ENCODE measurements around the gene B3GALT6. TPM values are rescaled to one million over a fixed set of nuclear protein-coding genes. Genes with fewer than 3 reads are reported as not detected.

The B3GALT6 gene
- total RNA-seq, 1 experiment from 2014 or later = 26.7 TPM

- DNase-seq (ENCODE audit: low read depth) = no peak
- in situ Hi-C loops (cut with HindIII; ENCODE audit: low pct_unique_long_range_greater_than_20kb, low sequenced_read_pairs) = no loop called here
Observed at GRCh38 chr1:1272341-1273208, 40.5 kb downstream of the B3GALT6 start.

- in situ Hi-C loops (cut with HindIII; ENCODE audit: low pct_unique_long_range_greater_than_20kb, low sequenced_read_pairs) = no loop called here
- no peak for DNase-seq (ENCODE audit: low read depth)
Observed at GRCh38 chr1:1273209-1273511, 41.1 kb downstream of the B3GALT6 start.

DNA sequence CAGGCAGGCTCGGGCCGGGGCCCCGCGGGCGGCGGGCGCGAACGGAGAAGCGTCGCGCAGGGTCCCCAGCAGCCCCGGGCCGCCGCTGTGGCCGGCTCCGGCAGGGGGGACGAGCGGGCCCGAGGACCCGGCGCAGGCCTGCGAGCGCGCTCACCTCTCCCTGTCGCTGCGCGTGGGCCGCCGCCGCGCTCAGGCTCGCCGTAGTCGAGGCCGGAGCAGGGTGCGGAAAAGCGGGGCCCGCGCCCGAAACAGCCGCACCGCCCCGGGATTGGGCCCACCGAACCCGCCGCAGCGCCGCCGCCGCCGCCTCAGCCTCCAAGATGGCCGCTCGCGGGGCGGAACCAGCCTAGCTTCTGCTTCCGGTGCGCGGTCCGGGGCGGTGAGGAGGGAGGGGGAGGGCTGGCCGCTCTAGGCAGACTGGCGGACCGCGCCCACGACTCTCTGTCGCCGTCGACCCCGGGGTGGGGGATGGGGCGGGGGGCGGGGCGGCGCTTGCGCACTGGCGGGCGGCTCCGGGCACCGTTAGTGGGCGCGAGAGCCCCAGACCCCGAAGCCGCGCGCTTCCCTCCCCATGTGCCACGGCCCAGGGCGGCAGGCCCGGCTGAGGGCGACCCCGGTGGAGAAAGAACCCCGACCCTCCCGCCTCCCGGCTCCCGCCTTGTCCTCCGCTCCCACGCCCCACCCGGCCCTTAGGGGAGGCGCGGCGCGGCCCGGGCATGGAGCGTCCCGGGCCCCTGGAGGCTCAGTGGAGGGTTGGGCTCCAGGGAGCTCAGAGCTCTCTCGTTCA, 41.7 kb downstream of the B3GALT6 start, which contains the start of gene UBE2J2:
UBE2J2 (minus strand) TSS at position 343 of the 787 bp plus-strand sequence. CDS start 5,862 bp downstream, outside the sequence.
- in situ Hi-C loops (cut with HindIII; ENCODE audit: low pct_unique_long_range_greater_than_20kb, low sequenced_read_pairs) = no loop called here
- peak; percentile 76 for DNase-seq (ENCODE audit: low read depth)

GRCh38 chr1:1274299-1274930, 42.4 kb downstream of the B3GALT6 start:
- in situ Hi-C loops (cut with HindIII; ENCODE audit: low pct_unique_long_range_greater_than_20kb, low sequenced_read_pairs) = no loop called here
- no peak for DNase-seq (ENCODE audit: low read depth)

GRCh38 chr1:1274931-1275431, 42.9 kb downstream of the B3GALT6 start:
- no peak for DNase-seq (ENCODE audit: low read depth)
- in situ Hi-C loops (cut with HindIII; ENCODE audit: low pct_unique_long_range_greater_than_20kb, low sequenced_read_pairs) = no loop called here

- in situ Hi-C loops (cut with HindIII; ENCODE audit: low pct_unique_long_range_greater_than_20kb, low sequenced_read_pairs) = no loop called here
- DNase-seq (ENCODE audit: low read depth) = no peak
Observed at GRCh38 chr1:1275836-1276235, 43.8 kb downstream of the B3GALT6 start.

DNA sequence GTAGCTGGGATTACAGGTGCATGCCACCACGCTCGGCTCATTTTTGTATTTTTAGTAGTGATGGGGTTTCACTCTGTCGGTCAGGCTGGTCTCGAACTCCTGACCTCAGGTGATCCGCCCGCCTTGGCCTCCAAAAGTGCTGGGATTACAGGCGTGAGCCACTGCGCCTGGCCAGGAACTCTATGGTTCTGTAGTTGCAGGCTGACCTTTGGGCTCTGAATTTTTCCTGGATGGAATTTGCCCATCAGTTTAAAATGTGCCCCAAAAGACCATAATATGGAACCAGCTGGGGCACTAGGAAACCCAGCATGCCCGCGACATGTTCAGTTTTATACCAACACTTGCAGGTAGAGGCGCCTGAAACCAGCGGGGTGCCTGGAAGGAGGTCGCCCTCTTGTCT, 46.6 kb downstream of the B3GALT6 start:
- in situ Hi-C loops (cut with HindIII; ENCODE audit: low pct_unique_long_range_greater_than_20kb, low sequenced_read_pairs) = no loop called here
- DNase-seq (ENCODE audit: low read depth) = no peak

DNA sequence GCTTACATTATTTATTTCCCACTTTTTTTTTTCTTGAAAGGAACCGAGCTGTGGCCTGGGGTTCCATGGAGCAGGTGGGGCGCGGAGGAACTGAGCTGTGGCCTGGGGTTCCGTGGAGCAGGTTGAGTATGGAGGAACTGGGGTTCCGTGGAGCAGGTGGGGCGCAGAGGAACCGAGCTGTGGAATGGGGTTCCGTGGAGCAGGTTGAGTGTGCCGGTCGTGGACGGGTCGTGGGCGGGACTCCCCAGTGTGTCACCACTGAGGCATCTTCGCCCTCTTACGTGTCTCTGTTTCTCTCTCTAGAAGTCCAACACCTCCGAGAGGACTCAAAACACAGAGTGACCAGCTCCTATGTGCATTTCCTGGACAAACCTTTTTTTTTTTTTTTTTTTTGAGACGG, 47.0 kb downstream of the B3GALT6 start:
- DNase-seq (ENCODE audit: low read depth) = no peak
- in situ Hi-C loops (cut with HindIII; ENCODE audit: low pct_unique_long_range_greater_than_20kb, low sequenced_read_pairs) = no loop called here

- DNase-seq (ENCODE audit: low read depth) = no peak
- in situ Hi-C loops (cut with HindIII; ENCODE audit: low pct_unique_long_range_greater_than_20kb, low sequenced_read_pairs) = no loop called here
Observed at GRCh38 chr1:1280782-1281481, 48.9 kb downstream of the B3GALT6 start.

DNA sequence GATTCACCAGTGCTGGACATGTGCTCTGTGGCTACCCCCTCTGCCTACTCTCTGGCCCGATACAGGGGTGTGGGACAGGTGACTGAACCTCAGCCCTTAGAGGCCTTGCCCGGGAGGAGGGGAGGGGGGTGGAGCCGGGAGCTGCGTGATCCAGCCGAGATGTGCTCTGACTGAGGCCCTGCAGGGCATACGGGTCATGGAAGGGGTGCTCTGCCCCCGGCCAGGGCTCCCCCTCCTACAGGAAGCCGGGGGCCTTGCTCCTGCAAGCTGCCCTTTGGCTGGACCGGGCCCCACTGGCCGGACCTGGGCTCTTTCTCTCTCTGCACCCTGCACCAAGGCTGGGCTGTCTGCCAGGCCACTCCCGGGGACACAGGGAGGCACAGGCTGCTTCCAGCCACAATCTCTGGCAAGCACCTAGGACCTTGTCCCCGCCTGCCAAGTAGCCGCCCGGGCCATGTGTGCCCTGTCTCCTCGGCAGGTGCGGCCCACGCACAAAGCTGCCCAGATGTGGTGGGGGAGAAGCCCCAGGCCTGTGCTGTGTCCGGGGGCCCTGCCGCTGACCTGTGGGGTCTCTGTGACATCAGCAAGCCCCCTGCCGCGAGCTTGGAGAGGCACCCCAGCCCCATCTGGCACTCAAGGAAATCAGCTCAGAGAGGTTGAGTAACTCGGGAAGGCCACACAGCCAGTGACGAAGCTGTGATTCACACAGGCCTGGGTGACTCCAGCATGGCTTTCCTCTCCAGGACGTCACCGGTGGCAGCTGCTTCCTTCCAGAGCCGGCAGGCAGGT, 49.7 kb downstream of the B3GALT6 start:
- in situ Hi-C loops (cut with HindIII; ENCODE audit: low pct_unique_long_range_greater_than_20kb, low sequenced_read_pairs) = no loop called here
- DNase-seq (ENCODE audit: low read depth) = no peak

- no peak for DNase-seq (ENCODE audit: low read depth)
- in situ Hi-C loops (cut with HindIII; ENCODE audit: low pct_unique_long_range_greater_than_20kb, low sequenced_read_pairs) = no loop called here
Observed at GRCh38 chr1:1282998-1283397, 51.0 kb downstream of the B3GALT6 start.

DNA sequence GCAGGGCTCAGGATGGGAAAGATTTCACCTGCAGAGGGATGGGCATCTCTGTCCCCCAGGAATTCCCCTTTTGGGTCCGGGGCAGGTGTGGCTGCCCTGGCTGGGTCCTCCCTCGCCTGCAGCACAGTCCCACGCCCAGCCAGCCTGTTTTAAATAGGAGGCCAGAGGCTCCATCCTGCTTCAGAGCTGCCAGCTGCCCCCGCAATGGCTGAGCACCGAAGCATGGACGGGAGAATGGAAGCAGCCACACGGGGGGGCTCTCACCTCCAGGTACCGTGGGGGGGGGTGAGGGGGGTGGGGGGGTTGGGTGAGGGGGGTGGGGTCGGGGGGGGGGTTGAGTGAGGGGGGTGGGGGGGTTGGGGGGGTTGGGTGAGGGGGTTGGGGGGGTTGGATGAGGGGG, 51.8 kb downstream of the B3GALT6 start:
- peak; percentile 26 for DNase-seq (ENCODE audit: low read depth)
- in situ Hi-C loops (cut with HindIII; ENCODE audit: low pct_unique_long_range_greater_than_20kb, low sequenced_read_pairs) = no loop called here

Other genes with a start within 250 kb of the B3GALT6 start
- gene HES4, start 232.1 kb upstream of the B3GALT6 start, total RNA-seq (2014; rRNA removed; shearing (Covaris generic); ENCODE audit: low replicate concordance) = 45.3 and 73.0 TPM in 2 replicates
- gene ISG15, start 218.7 kb upstream of the B3GALT6 start, total RNA-seq (2014; rRNA removed; shearing (Covaris generic); ENCODE audit: low replicate concordance) = 129 and 152 TPM in 2 replicates
- gene AGRN, start 212.1 kb upstream of the B3GALT6 start, total RNA-seq (2014; rRNA removed; shearing (Covaris generic); ENCODE audit: low replicate concordance) = 246 and 278 TPM in 2 replicates
- not detected in 2 replicates for gene RNF223, start 157.9 kb upstream of the B3GALT6 start, total RNA-seq (2014; rRNA removed; shearing (Covaris generic); ENCODE audit: low replicate concordance)
- gene C1orf159, start 116.1 kb upstream of the B3GALT6 start, total RNA-seq (2014; rRNA removed; shearing (Covaris generic); ENCODE audit: low replicate concordance) = 19.1 and 26.6 TPM in 2 replicates
- not detected in 2 replicates for gene TTLL10, start 58.4 kb upstream of the B3GALT6 start, total RNA-seq (2014; rRNA removed; shearing (Covaris generic); ENCODE audit: low replicate concordance)
- gene TNFRSF18, start 25.6 kb upstream of the B3GALT6 start, total RNA-seq (2014; rRNA removed; shearing (Covaris generic); ENCODE audit: low replicate concordance) = not detected in 2 replicates
- gene TNFRSF4, start 18.1 kb upstream of the B3GALT6 start, total RNA-seq (2014; rRNA removed; shearing (Covaris generic); ENCODE audit: low replicate concordance) = not detected in 2 replicates
- 111 and 124 TPM in 2 replicates for gene SDF4, start 236 bp upstream of the B3GALT6 start, total RNA-seq (2014; rRNA removed; shearing (Covaris generic); ENCODE audit: low replicate concordance)
- gene C1QTNF12, start 14.5 kb downstream of the B3GALT6 start, total RNA-seq (2014; rRNA removed; shearing (Covaris generic); ENCODE audit: low replicate concordance) = not detected in 2 replicates
- gene UBE2J2, start 41.6 kb downstream of the B3GALT6 start, total RNA-seq (2014; rRNA removed; shearing (Covaris generic); ENCODE audit: low replicate concordance) = 73.0 and 121 TPM in 2 replicates
- gene SCNN1D, start 48.2 kb downstream of the B3GALT6 start, total RNA-seq (2014; rRNA removed; shearing (Covaris generic); ENCODE audit: low replicate concordance) = 1.8 and 2.8 TPM in 2 replicates
- 35.9 and 50.2 TPM in 2 replicates for gene ACAP3, start 75.7 kb downstream of the B3GALT6 start, total RNA-seq (2014; rRNA removed; shearing (Covaris generic); ENCODE audit: low replicate concordance)
- 50.3 and 57.5 TPM in 2 replicates for gene PUSL1, start 76.4 kb downstream of the B3GALT6 start, total RNA-seq (2014; rRNA removed; shearing (Covaris generic); ENCODE audit: low replicate concordance)
- 57.6 and 90.2 TPM in 2 replicates for gene INTS11, start 92.4 kb downstream of the B3GALT6 start, total RNA-seq (2014; rRNA removed; shearing (Covaris generic); ENCODE audit: low replicate concordance)
- 25.8 and 28.5 TPM in 2 replicates for gene CPTP, start 92.6 kb downstream of the B3GALT6 start, total RNA-seq (2014; rRNA removed; shearing (Covaris generic); ENCODE audit: low replicate concordance)
- not detected in 2 replicates for gene TAS1R3, start 99.0 kb downstream of the B3GALT6 start, total RNA-seq (2014; rRNA removed; shearing (Covaris generic); ENCODE audit: low replicate concordance)
- 84.9 and 103 TPM in 2 replicates for gene DVL1, start 117.2 kb downstream of the B3GALT6 start, total RNA-seq (2014; rRNA removed; shearing (Covaris generic); ENCODE audit: low replicate concordance)
- not detected in 2 replicates for gene MXRA8, start 126.3 kb downstream of the B3GALT6 start, total RNA-seq (2014; rRNA removed; shearing (Covaris generic); ENCODE audit: low replicate concordance)
- gene AURKAIP1, start 143.0 kb downstream of the B3GALT6 start, total RNA-seq (2014; rRNA removed; shearing (Covaris generic); ENCODE audit: low replicate concordance) = 130 and 178 TPM in 2 replicates
- 34.3 and 34.9 TPM in 2 replicates for gene CCNL2, start 167.1 kb downstream of the B3GALT6 start, total RNA-seq (2014; rRNA removed; shearing (Covaris generic); ENCODE audit: low replicate concordance)
- 32.2 and 79.3 TPM in 2 replicates for gene MRPL20, start 175.1 kb downstream of the B3GALT6 start, total RNA-seq (2014; rRNA removed; shearing (Covaris generic); ENCODE audit: low replicate concordance)
- gene ANKRD65, start 189.0 kb downstream of the B3GALT6 start, total RNA-seq (2014; rRNA removed; shearing (Covaris generic); ENCODE audit: low replicate concordance) = not detected in 2 replicates
- gene VWA1, start 203.5 kb downstream of the B3GALT6 start, total RNA-seq (2014; rRNA removed; shearing (Covaris generic); ENCODE audit: low replicate concordance) = 37.5 and 47.0 TPM in 2 replicates
- not detected in 2 replicates for gene ATAD3C, start 217.5 kb downstream of the B3GALT6 start, total RNA-seq (2014; rRNA removed; shearing (Covaris generic); ENCODE audit: low replicate concordance)
- 22.3 and 40.7 TPM in 2 replicates for gene ATAD3B, start 239.5 kb downstream of the B3GALT6 start, total RNA-seq (2014; rRNA removed; shearing (Covaris generic); ENCODE audit: low replicate concordance)

Measured in Caki2 (cell line).